HFFc6 (cell line): ENCODE data around the gene PCLO. TPM values are rescaled to one million over a fixed set of nuclear protein-coding genes. Genes with fewer than 3 reads are reported as not detected.

Experiments
- DNase-seq: peaks from one replicate; pipeline ENCODE4 v3.0.0-alpha.2; 2018
- H3K27ac Mint-ChIP-seq: 2 replicates; pipeline ENCODE4 v1.8.0; 2020; ENCODE audit warnings: mild to moderate bottlenecking, mixed read lengths
- H3K27me3 Mint-ChIP-seq: 2 replicates; pipeline ENCODE4 v1.8.0; 2021; ENCODE audit warnings: mild to moderate bottlenecking, moderate library complexity, mixed read lengths; ENCODE audit not compliant: insufficient read depth
- H3K36me3 Mint-ChIP-seq: 2 replicates; pipeline ENCODE4 v1.8.0; 2021; ENCODE audit warnings: low read depth, mixed read lengths
- H3K4me1 Mint-ChIP-seq: 2 replicates; pipeline ENCODE4 v1.8.0; 2020; ENCODE audit warnings: low read depth, mixed read lengths
- H3K4me3 Mint-ChIP-seq: 2 replicates; pipeline ENCODE4 v1.8.0; 2020; ENCODE audit warnings: mild to moderate bottlenecking, moderate library complexity, mixed read lengths
- H3K9me3 Mint-ChIP-seq: 2 replicates; pipeline ENCODE4 v1.8.0; 2020; ENCODE audit warnings: mild to moderate bottlenecking, mixed read lengths
- total RNA-seq, 6 experiments: library from RNA; stranded (reverse); fragmentation: NEBNext Ultra II Directional; extraction: Animal tissue kit (Norgen Biotek cat#: 25700); gene quantifications; 2 replicates in 1 of 6; 3 replicates in 5 of 6; pipeline ENCODE4 v1.2.3, GENCODE V29; 2021
- TF ChIP-seq, protein P1 (sequence below): fragments of 200-600 bp; sonication (generic); IDR thresholded peaks from 2 replicates; pipeline ENCODE4 v1.5.0; 2021; ENCODE audit warnings: antibody characterized with exemption, mild to moderate bottlenecking

The PCLO gene
- total RNA-seq, 6 experiments from 2014 or later: 0.64 to 2.3 (median 1.7) TPM

DNA sequence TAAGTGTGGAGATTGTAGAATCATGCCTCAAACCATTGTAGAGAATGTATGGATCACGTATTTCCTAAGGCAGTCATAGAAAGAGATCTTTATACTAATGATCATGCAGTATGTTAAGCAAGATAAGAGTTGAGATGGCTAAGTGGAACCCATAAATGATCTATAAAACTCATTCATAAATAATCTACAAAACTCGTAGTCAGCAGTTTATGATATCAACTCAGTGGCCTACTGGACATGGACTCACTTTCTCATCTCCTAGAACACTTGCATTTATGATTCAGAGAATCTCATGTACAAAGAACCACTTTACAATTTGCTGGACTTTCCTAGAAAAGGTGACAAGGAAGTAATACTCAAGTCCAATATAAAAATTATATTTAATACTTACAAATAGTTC, 339.6 kb downstream of the PCLO start:
- H3K27ac Mint-ChIP-seq: no peak overlapping the region
- no peak overlapping the region for H3K4me3 Mint-ChIP-seq
- H3K4me1 Mint-ChIP-seq: no peaks in the 10 kb centered on the region
- DNase-seq: no peak
- TF ChIP-seq, protein P1, sequence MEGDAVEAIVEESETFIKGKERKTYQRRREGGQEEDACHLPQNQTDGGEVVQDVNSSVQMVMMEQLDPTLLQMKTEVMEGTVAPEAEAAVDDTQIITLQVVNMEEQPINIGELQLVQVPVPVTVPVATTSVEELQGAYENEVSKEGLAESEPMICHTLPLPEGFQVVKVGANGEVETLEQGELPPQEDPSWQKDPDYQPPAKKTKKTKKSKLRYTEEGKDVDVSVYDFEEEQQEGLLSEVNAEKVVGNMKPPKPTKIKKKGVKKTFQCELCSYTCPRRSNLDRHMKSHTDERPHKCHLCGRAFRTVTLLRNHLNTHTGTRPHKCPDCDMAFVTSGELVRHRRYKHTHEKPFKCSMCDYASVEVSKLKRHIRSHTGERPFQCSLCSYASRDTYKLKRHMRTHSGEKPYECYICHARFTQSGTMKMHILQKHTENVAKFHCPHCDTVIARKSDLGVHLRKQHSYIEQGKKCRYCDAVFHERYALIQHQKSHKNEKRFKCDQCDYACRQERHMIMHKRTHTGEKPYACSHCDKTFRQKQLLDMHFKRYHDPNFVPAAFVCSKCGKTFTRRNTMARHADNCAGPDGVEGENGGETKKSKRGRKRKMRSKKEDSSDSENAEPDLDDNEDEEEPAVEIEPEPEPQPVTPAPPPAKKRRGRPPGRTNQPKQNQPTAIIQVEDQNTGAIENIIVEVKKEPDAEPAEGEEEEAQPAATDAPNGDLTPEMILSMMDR: no peak
- no peaks in the 10 kb centered on the region for H3K9me3 Mint-ChIP-seq
- no peaks in the 10 kb centered on the region for H3K36me3 Mint-ChIP-seq
- peaks cover 5% of the 10 kb centered on the region; the same call in 1 of the 2 replicates for H3K27me3 Mint-ChIP-seq

DNA sequence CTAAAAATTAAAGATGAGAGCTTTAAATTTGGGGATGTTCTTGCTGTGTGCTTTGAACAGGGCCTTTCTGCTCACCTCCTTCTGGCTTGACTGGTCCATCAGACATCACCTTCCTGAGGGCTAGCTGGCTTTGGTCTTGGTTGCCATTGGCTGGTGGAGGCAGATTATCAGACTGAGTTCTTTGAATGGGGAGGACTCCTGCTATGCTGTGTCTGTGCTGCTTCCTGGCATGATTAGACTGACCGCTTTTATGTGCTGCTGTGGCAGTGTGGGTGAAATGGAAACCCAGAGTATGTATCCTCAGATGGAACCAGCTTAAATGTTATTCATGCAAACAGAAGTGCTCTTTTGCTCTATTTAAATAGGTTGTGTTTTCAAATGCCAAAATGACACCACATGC, 341.6 kb downstream of the PCLO start:
- Mint-ChIP-seq H3K27ac (no peak overlapping the region), H3K4me1 (no peaks in the 10 kb centered on the region), H3K36me3 (no peaks in the 10 kb centered on the region), H3K27me3 (peaks cover 5% of the 10 kb centered on the region), H3K4me3 (no peak overlapping the region), H3K9me3 (no peaks in the 10 kb centered on the region)
- TF ChIP-seq, protein P1: no peak
- DNase-seq: no peak

DNA sequence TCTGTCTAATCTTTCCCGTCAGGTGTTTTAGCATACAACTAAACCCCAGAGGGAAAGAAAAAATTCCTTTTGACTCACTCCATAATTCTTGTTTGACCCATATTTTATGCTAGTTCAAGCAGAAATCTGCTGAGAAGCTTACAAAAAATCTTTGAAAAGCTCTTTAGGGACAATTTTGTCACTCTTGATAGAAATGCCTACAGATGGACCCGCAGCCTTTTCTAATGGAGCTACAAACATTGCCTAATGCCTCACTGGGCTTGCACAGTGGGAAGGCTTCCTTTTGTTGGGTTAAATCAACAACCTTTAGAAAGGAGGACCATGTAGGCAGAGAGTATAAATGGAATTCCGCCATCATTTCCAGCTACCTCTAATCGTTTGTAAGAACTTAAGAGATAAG, 344.5 kb downstream of the PCLO start:
- no peak for DNase-seq
- Mint-ChIP-seq H3K4me1 (no peaks in the 10 kb centered on the region), H3K9me3 (no peaks in the 10 kb centered on the region), H3K27me3 (peaks cover 5% of the 10 kb centered on the region), H3K4me3 (no peak overlapping the region), H3K27ac (no peak overlapping the region), H3K36me3 (no peaks in the 10 kb centered on the region)
- TF ChIP-seq, protein P1: no peak

DNA sequence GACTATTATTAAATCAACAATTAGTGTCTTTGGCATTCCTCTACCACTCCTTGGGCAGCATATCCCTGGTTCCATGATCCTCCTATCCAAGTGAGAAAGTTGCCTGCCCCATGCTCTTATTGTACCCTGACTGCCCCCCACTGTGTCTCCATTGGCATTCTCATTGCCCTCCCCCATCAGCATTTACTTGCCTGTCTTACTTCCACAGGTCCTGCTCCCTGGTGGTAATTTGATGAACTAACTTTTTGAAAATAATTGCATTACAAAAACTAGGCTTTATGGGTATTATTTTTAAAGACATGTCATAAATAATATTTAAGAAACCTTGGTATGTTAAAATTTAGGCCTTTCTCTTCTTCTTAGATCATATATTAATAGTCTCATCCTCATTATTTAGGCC, 346.4 kb downstream of the PCLO start:
- TF ChIP-seq, protein P1: peak; percentile 47
- no peak for DNase-seq
- Mint-ChIP-seq H3K27ac (no peak overlapping the region), H3K27me3 (peaks cover 7% of the 10 kb centered on the region), H3K4me1 (no peaks in the 10 kb centered on the region), H3K9me3 (no peaks in the 10 kb centered on the region), H3K36me3 (no peaks in the 10 kb centered on the region), H3K4me3 (no peak overlapping the region)

DNA sequence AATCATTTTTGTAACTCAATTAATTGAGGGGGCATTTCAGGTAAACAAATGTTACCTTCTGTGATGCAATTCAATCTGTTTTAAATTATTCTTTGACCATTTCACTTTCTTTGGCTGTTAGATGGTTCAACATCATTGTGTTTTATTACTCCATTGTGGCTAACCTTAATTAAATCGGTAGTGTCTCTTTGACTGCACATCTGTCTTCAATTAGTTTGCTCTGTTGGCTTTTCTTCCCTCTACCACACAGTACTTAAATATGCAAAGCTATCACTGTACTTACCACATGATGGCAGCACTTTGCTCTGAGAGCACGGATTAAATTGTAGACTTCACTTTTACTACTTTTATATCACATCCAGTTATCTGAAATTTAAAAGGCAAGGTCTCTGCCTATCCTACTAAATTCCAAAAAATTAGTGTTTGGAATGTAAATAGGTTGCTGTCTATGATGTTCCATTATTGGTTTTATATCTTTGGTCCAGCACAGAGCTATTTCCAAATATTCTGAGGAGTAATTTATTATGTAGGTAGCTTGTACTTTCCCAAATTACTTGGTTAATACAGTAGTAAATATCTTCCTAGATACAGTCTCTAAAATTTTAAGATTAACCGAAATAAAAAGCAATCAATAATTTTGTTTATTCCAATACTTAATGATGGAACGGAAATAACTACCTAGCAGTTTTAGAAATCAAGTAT, 352.0 kb downstream of the PCLO start:
- peaks cover 20% of the 10 kb centered on the region for H3K4me1 Mint-ChIP-seq
- H3K9me3 Mint-ChIP-seq: no peaks in the 10 kb centered on the region
- peak overlapping the region; percentile 9; the same call in 1 of the 2 replicates for H3K4me3 Mint-ChIP-seq
- peaks cover 3% of the 10 kb centered on the region; the same call in 1 of the 2 replicates for H3K27me3 Mint-ChIP-seq
- H3K36me3 Mint-ChIP-seq: no peaks in the 10 kb centered on the region
- peak; percentile 81 for DNase-seq
- TF ChIP-seq, protein P1: peak; percentile 83
- H3K27ac Mint-ChIP-seq: no peak overlapping the region
